ENCODE data around the gene ARHGAP18. TPM values are rescaled to one million over a fixed set of nuclear protein-coding genes. Genes with fewer than 3 reads are reported as not detected.

Gene ARHGAP18
- total and polyA plus RNA-seq, 2 experiments from 2014 or later = 4.3 to 5.0 TPM

DNA sequence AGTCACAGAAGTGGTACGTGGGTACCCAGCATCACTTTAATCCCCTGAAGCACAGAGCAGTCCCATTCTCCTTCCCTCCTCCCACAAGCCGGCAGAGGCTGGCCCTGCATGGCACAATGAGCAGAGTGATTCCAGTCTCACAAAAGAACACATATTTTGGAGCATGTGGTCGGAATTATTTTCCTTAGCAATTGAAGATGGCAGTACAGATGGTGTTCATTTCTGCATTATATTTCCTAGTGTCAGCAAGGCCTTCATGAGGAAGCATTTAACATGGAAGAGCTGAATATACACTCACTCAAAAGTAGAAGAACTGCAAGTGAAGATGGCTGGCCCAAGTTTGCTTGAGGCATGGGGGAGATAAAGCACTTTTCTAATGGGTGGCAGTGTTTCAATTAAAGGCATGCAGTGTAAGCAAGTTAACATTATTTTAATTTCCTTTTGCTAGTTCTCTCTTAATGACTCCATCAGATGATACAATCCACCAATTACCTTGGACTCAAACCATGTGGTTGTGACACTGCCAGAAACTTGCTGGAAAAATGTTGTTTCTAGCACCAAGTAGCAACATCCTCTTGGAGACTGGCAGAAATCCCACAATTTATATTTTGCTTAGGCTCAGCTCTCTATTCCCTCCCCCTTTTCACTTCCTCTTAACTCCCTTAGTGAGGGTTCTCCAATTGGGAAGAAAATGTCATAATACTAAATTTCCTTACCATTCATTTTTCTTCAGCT lies 74.4 kb downstream of the ARHGAP18 start (continued):
- TF ChIP-seq, protein P1, sequence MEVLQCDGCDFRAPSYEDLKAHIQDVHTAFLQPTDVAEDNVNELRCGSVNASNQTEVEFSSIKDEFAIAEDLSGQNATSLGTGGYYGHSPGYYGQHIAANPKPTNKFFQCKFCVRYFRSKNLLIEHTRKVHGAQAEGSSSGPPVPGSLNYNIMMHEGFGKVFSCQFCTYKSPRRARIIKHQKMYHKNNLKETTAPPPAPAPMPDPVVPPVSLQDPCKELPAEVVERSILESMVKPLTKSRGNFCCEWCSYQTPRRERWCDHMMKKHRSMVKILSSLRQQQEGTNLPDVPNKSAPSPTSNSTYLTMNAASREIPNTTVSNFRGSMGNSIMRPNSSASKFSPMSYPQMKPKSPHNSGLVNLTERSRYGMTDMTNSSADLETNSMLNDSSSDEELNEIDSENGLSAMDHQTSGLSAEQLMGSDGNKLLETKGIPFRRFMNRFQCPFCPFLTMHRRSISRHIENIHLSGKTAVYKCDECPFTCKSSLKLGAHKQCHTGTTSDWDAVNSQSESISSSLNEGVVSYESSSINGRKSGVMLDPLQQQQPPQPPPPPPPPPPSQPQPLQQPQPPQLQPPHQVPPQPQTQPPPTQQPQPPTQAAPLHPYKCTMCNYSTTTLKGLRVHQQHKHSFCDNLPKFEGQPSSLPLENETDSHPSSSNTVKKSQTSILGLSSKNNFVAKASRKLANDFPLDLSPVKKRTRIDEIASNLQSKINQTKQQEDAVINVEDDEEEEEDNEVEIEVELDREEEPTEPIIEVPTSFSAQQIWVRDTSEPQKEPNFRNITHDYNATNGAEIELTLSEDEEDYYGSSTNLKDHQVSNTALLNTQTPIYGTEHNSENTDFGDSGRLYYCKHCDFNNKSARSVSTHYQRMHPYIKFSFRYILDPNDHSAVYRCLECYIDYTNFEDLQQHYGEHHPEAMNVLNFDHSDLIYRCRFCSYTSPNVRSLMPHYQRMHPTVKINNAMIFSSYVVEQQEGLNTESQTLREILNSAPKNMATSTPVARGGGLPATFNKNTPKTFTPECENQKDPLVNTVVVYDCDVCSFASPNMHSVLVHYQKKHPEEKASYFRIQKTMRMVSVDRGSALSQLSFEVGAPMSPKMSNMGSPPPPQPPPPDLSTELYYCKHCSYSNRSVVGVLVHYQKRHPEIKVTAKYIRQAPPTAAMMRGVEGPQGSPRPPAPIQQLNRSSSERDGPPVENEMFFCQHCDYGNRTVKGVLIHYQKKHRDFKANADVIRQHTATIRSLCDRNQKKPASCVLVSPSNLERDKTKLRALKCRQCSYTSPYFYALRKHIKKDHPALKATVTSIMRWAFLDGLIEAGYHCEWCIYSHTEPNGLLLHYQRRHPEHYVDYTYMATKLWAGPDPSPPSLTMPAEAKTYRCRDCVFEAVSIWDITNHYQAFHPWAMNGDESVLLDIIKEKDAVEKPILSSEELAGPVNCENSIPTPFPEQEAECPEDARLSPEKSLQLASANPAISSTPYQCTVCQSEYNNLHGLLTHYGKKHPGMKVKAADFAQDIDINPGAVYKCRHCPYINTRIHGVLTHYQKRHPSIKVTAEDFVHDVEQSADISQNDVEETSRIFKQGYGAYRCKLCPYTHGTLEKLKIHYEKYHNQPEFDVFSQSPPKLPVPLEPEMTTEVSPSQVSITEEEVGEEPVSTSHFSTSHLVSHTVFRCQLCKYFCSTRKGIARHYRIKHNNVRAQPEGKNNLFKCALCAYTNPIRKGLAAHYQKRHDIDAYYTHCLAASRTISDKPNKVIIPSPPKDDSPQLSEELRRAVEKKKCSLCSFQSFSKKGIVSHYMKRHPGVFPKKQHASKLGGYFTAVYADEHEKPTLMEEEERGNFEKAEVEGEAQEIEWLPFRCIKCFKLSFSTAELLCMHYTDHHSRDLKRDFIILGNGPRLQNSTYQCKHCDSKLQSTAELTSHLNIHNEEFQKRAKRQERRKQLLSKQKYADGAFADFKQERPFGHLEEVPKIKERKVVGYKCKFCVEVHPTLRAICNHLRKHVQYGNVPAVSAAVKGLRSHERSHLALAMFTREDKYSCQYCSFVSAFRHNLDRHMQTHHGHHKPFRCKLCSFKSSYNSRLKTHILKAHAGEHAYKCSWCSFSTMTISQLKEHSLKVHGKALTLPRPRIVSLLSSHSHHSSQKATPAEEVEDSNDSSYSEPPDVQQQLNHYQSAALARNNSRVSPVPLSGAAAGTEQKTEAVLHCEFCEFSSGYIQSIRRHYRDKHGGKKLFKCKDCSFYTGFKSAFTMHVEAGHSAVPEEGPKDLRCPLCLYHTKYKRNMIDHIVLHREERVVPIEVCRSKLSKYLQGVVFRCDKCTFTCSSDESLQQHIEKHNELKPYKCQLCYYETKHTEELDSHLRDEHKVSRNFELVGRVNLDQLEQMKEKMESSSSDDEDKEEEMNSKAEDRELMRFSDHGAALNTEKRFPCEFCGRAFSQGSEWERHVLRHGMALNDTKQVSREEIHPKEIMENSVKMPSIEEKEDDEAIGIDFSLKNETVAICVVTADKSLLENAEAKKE (CRISPR knock-in tag; IDR thresholded peaks at IDR 0.05) = no peak
- TF ChIP-seq, protein P2, sequence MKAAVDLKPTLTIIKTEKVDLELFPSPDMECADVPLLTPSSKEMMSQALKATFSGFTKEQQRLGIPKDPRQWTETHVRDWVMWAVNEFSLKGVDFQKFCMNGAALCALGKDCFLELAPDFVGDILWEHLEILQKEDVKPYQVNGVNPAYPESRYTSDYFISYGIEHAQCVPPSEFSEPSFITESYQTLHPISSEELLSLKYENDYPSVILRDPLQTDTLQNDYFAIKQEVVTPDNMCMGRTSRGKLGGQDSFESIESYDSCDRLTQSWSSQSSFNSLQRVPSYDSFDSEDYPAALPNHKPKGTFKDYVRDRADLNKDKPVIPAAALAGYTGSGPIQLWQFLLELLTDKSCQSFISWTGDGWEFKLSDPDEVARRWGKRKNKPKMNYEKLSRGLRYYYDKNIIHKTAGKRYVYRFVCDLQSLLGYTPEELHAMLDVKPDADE (IDR thresholded peaks at IDR 0.05) = no peak
- no peak for TF ChIP-seq NANOG (IDR thresholded peaks at IDR 0.05; ENCODE audit: borderline replicate concordance)

DNA sequence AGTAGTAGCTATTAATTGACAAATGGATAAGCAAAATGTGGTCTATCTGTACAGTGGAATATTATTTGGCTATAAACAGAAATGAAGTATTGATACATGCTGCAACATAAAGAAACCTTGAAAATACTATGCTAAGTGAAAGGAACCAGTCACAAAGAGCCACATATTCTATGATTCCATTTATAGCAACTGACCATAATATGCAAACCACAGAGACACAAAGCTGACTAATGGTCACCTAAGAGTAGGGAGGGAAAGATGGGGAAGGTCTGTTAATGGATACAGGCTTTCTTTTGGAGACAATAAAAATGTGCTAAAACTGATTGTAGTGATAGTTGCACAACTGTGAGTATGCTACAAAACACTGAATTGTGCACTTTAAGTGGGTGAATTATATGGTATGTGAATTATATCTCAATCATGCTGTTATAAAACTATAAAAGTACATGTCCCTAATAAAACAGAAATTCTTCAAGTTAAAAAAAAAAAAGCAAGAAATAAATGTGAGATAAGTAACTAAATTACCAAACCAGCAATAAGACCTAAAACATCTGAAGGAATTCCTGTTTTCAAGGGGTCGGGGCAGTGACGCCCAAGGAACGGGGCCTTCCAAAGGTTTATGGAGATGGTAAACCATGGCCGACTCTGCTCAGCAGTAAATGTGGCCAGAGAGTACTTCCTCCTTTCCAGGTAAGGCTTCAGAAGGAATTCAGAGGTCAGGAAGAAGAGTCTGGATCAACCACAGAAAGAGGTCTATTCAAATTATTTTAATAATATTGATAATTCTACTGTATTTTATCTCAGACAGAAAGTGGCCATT lies 75.4 kb downstream of the ARHGAP18 start:
- Mint-ChIP-seq H3K9me3 (no peaks in the 10 kb centered on the region), H3K4me1 (peaks cover 14% of the 10 kb centered on the region; the same call in 2 of the 3 replicates), H3K27me3 (ENCODE audit: insufficient read depth, low read depth, poor library complexity) (no peaks in the 10 kb centered on the region), H3K27ac (no peak overlapping the region), H3K36me3 (ENCODE audit: low read depth) (no peaks in the 10 kb centered on the region), H3K4me3 (no peak overlapping the region)
- DNase-seq (ENCODE audit: low spot score) = no peak
- Histone ChIP-seq H3K4me3 (no peak overlapping the region), H3K4me2 (no peak overlapping the region), H3K27ac (ENCODE audit: low read depth) (no peak overlapping the region), H4K20me1 (replicated peaks; ENCODE audit: insufficient read depth) (no peaks in the 10 kb centered on the region), H3K9me2 (ENCODE audit: insufficient read depth) (no peaks in the 10 kb centered on the region), H3K27me3 (ENCODE audit: insufficient read depth) (no peaks in the 10 kb centered on the region), H2AFZ (no peak overlapping the region), H3F3A (replicated peaks; ENCODE audit: low read depth) (no peaks in the 10 kb centered on the region), H3K36me3 (ENCODE audit: insufficient read depth) (no peaks in the 10 kb centered on the region), H3K4me1 (ENCODE audit: insufficient read depth) (peaks cover 12% of the 10 kb centered on the region), H3K79me2 (replicated peaks; ENCODE audit: insufficient read depth) (no peaks in the 10 kb centered on the region)
- no peak for ATAC-seq
- TF ChIP-seq POLR2AphosphoS5 (IDR thresholded peaks at IDR 0.05; ENCODE audit: low read depth) (no peak), NANOG (IDR thresholded peaks at IDR 0.05; ENCODE audit: borderline replicate concordance) (no peak)
